IPS-20b (cell line): Measurements from ENCODE around the gene ABHD5.
"Not testable (repeated sequence)": the region's sequence is repeated elsewhere in the genome, so short reads cannot be mapped to it uniquely, and the experiment has no call there.

Experiments
- H3K27ac ChIP-seq: one replicate; pipeline ENCODE4 v1.5.1; 2013; ENCODE audit warnings: low read length
- H3K27me3 ChIP-seq: 2 replicates; pipeline ENCODE4 v1.6.1; 2013; ENCODE audit warnings: mild to moderate bottlenecking, low read length, inconsistent platforms; ENCODE audit not compliant: insufficient read depth
- H3K36me3 ChIP-seq: 2 replicates; pipeline ENCODE4 v1.6.1; 2013; ENCODE audit warnings: low read depth, mild to moderate bottlenecking, inconsistent platforms, low read length, moderate library complexity; ENCODE audit not compliant: insufficient read depth
- H3K4me1 ChIP-seq: 2 replicates; pipeline ENCODE4 v1.6.1; 2013; ENCODE audit warnings: mild to moderate bottlenecking, control low read depth, inconsistent platforms, low read length, moderate library complexity; ENCODE audit not compliant: insufficient read depth
- H3K4me3 ChIP-seq: 2 replicates; pipeline ENCODE4 v1.5.1; 2013; ENCODE audit warnings: mild to moderate bottlenecking, low read length, inconsistent platforms
- H3K9ac ChIP-seq: 2 replicates; pipeline ENCODE4 v1.6.1; 2013; ENCODE audit warnings: low read depth, mild to moderate bottlenecking, inconsistent platforms, low read length, moderate library complexity
- H3K9me3 ChIP-seq: 2 replicates; pipeline ENCODE4 v1.6.1; 2013; ENCODE audit warnings: mild to moderate bottlenecking, low read depth, low read length, inconsistent platforms; ENCODE audit not compliant: insufficient read depth

The ABHD5 gene

GRCh38 chr3:43690400-43691119 is at the start of gene ABHD5:
ABHD5 (plus strand) TSS chr3:43690938; CDS start chr3:43690993, 55 bp downstream.
- Histone ChIP-seq H3K9me3 (no peaks in the 10 kb centered on the region), H3K4me1 (peaks cover 28% of the 10 kb centered on the region), H3K4me3 (peak within 1 kb of the TSS; percentile 87), H3K27me3 (no peaks in the 10 kb centered on the region), H3K27ac (peak within 1 kb of the TSS; percentile 91), H3K36me3 (no peaks in the 10 kb centered on the region), H3K9ac (peak within 1 kb of the TSS; percentile 81; the same call in 1 of the 2 replicates)

GRCh38 chr3:43641306-43642114 is 49.2 kb upstream of the ABHD5 start:
- Histone ChIP-seq H3K4me3 (no peak overlapping the region), H3K36me3 (no peaks in the 10 kb centered on the region), H3K9me3 (no peaks in the 10 kb centered on the region), H3K27me3 (no peaks in the 10 kb centered on the region), H3K4me1 (no peaks in the 10 kb centered on the region; the same call in 1 of the 2 replicates), H3K27ac (no peak overlapping the region), H3K9ac (no peak overlapping the region)

- Histone ChIP-seq H3K27me3 (no peaks in the 10 kb centered on the region), H3K4me1 (peaks cover 5% of the 10 kb centered on the region; the same call in 1 of the 2 replicates), H3K9me3 (no peaks in the 10 kb centered on the region), H3K9ac (no peak overlapping the region), H3K36me3 (no peaks in the 10 kb centered on the region), H3K27ac (no peak overlapping the region), H3K4me3 (no peak overlapping the region)
Observed at GRCh38 chr3:43644443-43644842, 46.3 kb upstream of the ABHD5 start.

- Histone ChIP-seq H3K4me3 (no peak overlapping the region), H3K27me3 (no peaks in the 10 kb centered on the region), H3K4me1 (peaks cover 8% of the 10 kb centered on the region; the same call in 1 of the 2 replicates), H3K9me3 (no peaks in the 10 kb centered on the region; the same call in 1 of the 2 replicates), H3K27ac (no peak overlapping the region), H3K36me3 (no peaks in the 10 kb centered on the region), H3K9ac (no peak overlapping the region)
Observed at GRCh38 chr3:43647331-43648166, 43.2 kb upstream of the ABHD5 start.

- peaks cover 8% of the 10 kb centered on the region; the same call in 1 of the 2 replicates for H3K4me1 ChIP-seq
- no peaks in the 10 kb centered on the region; the same call in 1 of the 2 replicates for H3K9me3 ChIP-seq
- H3K27ac ChIP-seq: no peak overlapping the region
- H3K9ac ChIP-seq: no peak overlapping the region
- H3K4me3 ChIP-seq: no peak overlapping the region
- H3K36me3 ChIP-seq: no peaks in the 10 kb centered on the region
- no peaks in the 10 kb centered on the region for H3K27me3 ChIP-seq
Observed at GRCh38 chr3:43648957-43649356, 41.8 kb upstream of the ABHD5 start.

GRCh38 chr3:43649365-43649968 is 41.3 kb upstream of the ABHD5 start:
- Histone ChIP-seq H3K27ac (no peak overlapping the region), H3K36me3 (no peaks in the 10 kb centered on the region), H3K4me1 (peaks cover 8% of the 10 kb centered on the region; the same call in 1 of the 2 replicates), H3K9me3 (no peaks in the 10 kb centered on the region; the same call in 1 of the 2 replicates), H3K9ac (no peak overlapping the region), H3K27me3 (no peaks in the 10 kb centered on the region), H3K4me3 (no peak overlapping the region)

GRCh38 chr3:43650345-43650744 is 40.4 kb upstream of the ABHD5 start:
- Histone ChIP-seq H3K4me1 (peaks cover 8% of the 10 kb centered on the region; the same call in 1 of the 2 replicates), H3K36me3 (no peaks in the 10 kb centered on the region)

GRCh38 chr3:43656390-43656789 is 34.3 kb upstream of the ABHD5 start:
- H3K4me3 ChIP-seq: not testable (repeated sequence)

More at GRCh38 chr3:43650345-43650744, 40.4 kb upstream of the ABHD5 start:
- H3K27me3 ChIP-seq: no peaks in the 10 kb centered on the region
- no peak overlapping the region for H3K9ac ChIP-seq
- H3K9me3 ChIP-seq: no peaks in the 10 kb centered on the region; the same call in 1 of the 2 replicates
- no peak overlapping the region for H3K27ac ChIP-seq
- H3K4me3 ChIP-seq: no peak overlapping the region

GRCh38 chr3:43659250-43659880 is 31.4 kb upstream of the ABHD5 start:
- Histone ChIP-seq H3K9ac (no peak overlapping the region), H3K27ac (no peak overlapping the region), H3K4me1 (no peaks in the 10 kb centered on the region), H3K4me3 (no peak overlapping the region), H3K27me3 (no peaks in the 10 kb centered on the region), H3K9me3 (no peaks in the 10 kb centered on the region; the same call in none of the 2 replicates), H3K36me3 (no peaks in the 10 kb centered on the region)

More at GRCh38 chr3:43656390-43656789, 34.3 kb upstream of the ABHD5 start:
- not testable (repeated sequence) for H3K27ac ChIP-seq, H3K9ac ChIP-seq, H3K36me3 ChIP-seq, H3K9me3 ChIP-seq, H3K27me3 ChIP-seq, H3K4me1 ChIP-seq

- H3K4me1 ChIP-seq, H3K27me3 ChIP-seq, H3K27ac ChIP-seq, H3K9me3 ChIP-seq, H3K9ac ChIP-seq, H3K36me3 ChIP-seq, H3K4me3 ChIP-seq: not testable (repeated sequence)
Observed at GRCh38 chr3:43661376-43661775, 29.4 kb upstream of the ABHD5 start.
